Activated T-helper 1 cell treated with anti-CD3 and anti-CD28 coated beads, Interleukin-12 subunit alpha, Interleukin-12 subunit beta, Interleukin-2, Interleukin-4 antibody, amounts not matched to agents 30 ng/mL and 10 ng/mL and 1 ng/mL, durations not matched to agents 14 hours and 24 hours and 36 hours (primary cell): ENCODE data around the gene LAMTOR5. TPM values are rescaled to one million over a fixed set of nuclear protein-coding genes. Genes with fewer than 3 reads are reported as not detected.
A peak's percentile ranks its signal among the peaks of the same experiment; 100 is the strongest.

Experiments
- DNase-seq: peaks from one replicate; pipeline ENCODE4 v3.0.0; 2021; ENCODE audit warnings: low spot score
- H3K27ac Mint-ChIP-seq: one replicate; pipeline ENCODE4 v1.8.0; 2021; ENCODE audit warnings: mild to moderate bottlenecking, mixed read lengths
- H3K27me3 Mint-ChIP-seq: one replicate; pipeline ENCODE4 v1.8.0; 2022; ENCODE audit warnings: mild to moderate bottlenecking, moderate library complexity, mixed read lengths; ENCODE audit not compliant: insufficient read depth
- H3K36me3 Mint-ChIP-seq: one replicate; pipeline ENCODE4 v1.8.0; 2021; ENCODE audit warnings: low read depth, mixed read lengths
- H3K4me1 Mint-ChIP-seq: one replicate; pipeline ENCODE4 v1.8.0; 2021; ENCODE audit warnings: low read depth, mixed read lengths
- H3K4me3 Mint-ChIP-seq: one replicate; pipeline ENCODE4 v1.8.0; 2021; ENCODE audit warnings: mild to moderate bottlenecking, moderate library complexity, mixed read lengths
- H3K9me3 Mint-ChIP-seq: one replicate; pipeline ENCODE4 v1.8.0; 2021; ENCODE audit warnings: mixed read lengths
- intact Hi-C: fragments of 100-400 bp; cut with micrococcal nuclease; formaldehyde crosslinking; loops from one replicate; pipeline ENCODE4 v1.15.1; 2024
- total RNA-seq: library from RNA; stranded (reverse); gene quantifications from 2 replicates; pipeline ENCODE4 v1.2.3, GENCODE V29; 2022

Gene LAMTOR5
- total RNA-seq, 1 donor from 2014 or later, result 163 TPM

- intact Hi-C loops, result no loop called here
- Mint-ChIP-seq H3K36me3 (peaks cover 18% of the 10 kb centered on the region), H3K27me3 (no peaks in the 10 kb centered on the region), H3K9me3 (no peaks in the 10 kb centered on the region), H3K27ac (no peak overlapping the region), H3K4me1 (no peaks in the 10 kb centered on the region), H3K4me3 (no peak overlapping the region)
- no peak for DNase-seq
Measured at GRCh38 chr1:110394493-110394820, 13.0 kb downstream of the LAMTOR5 start.

DNA sequence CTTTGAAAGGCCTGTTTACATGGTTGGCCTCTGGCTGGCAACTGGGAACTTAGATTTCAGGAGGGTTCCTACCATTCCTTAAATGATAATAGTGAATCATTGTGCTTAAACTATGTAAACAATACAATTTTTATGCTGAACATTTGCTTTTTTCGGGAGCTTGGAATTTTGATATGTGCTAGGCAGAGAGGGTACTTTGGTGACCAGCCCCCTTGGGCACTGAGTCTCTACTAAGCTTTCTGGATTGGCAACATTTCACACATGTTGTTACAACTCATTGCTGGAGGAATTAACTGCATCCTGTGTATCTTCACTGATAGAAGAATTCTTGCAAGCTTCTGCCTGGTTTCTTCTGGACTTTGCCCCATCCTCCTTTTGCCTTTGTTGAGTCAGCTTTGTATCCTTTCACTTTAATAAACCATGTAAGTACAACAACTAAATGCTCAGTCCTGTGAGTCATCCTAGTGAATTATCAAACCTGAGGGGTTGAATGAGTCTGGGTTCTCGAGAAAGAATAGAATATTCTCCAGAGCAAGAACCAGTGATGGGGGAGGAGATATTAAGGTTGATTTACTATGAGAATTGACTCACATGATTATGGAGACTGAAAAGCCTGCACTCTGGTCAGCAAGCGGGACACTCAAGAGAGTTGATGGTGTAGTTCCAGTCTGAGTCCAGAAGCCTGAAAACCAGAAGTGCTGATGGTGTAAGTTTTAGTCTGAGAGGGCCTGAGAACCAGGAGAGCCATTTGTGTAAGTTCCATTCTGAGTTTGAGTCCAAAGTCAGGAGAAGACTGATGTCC lies 13.6 kb downstream of the LAMTOR5 start:
- H3K27ac Mint-ChIP-seq, result no peak overlapping the region
- H3K27me3 Mint-ChIP-seq, result no peaks in the 10 kb centered on the region
- no peaks in the 10 kb centered on the region for H3K9me3 Mint-ChIP-seq
- no peak for DNase-seq
- no peak overlapping the region for H3K4me3 Mint-ChIP-seq
- H3K36me3 Mint-ChIP-seq, result peaks cover 18% of the 10 kb centered on the region
- intact Hi-C loops, result no loop called here
- no peaks in the 10 kb centered on the region for H3K4me1 Mint-ChIP-seq

GRCh38 chr1:110393286-110393685 lies 14.2 kb downstream of the LAMTOR5 start:
- Mint-ChIP-seq H3K27me3 (no peaks in the 10 kb centered on the region), H3K4me3 (no peak overlapping the region)

GRCh38 chr1:110390692-110391245 lies 16.7 kb downstream of the LAMTOR5 start, which contains the start of gene SLC16A4:
Gene SLC16A4, minus strand, starts transcription at chr1:110391026. Its CDS starts 1,703 bp downstream, at chr1:110389323.
- Mint-ChIP-seq H3K4me1 (peaks cover 6% of the 10 kb centered on the region), H3K36me3 (peaks cover 21% of the 10 kb centered on the region), H3K27me3 (no peaks in the 10 kb centered on the region), H3K4me3 (no peak within 1 kb of the TSS), H3K27ac (no peak within 1 kb of the TSS), H3K9me3 (no peaks in the 10 kb centered on the region)
- no peak for DNase-seq
- intact Hi-C loops, result no loop called here

More at GRCh38 chr1:110393286-110393685, 14.2 kb downstream of the LAMTOR5 start:
- Mint-ChIP-seq H3K4me1 (no peaks in the 10 kb centered on the region), H3K9me3 (no peaks in the 10 kb centered on the region), H3K27ac (no peak overlapping the region), H3K36me3 (peaks cover 16% of the 10 kb centered on the region)
- intact Hi-C loops, result no loop called here
- DNase-seq, result no peak

DNA sequence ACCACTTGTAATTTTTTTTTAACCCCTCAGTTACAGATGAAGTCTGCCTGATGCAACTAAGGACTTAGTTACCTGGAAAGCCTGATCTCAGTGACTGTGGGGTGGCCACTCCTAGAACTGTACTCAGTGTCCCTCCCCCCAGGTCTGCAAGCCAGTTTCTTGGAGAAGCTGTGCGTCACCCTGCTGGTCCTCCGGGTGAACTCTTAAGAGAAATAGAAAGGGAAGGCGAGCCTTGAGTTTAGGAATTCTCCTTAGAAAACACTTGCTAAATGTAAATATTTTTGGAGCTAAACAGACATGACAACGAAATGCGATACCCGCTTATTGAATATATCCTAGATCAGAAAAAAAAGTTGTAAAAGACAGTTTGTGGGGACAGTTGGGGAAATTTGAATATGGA lies 17.4 kb downstream of the LAMTOR5 start:
- H3K4me3 Mint-ChIP-seq, result no peak overlapping the region
- H3K27ac Mint-ChIP-seq, result no peak overlapping the region
- H3K27me3 Mint-ChIP-seq, result no peaks in the 10 kb centered on the region
- no peak for DNase-seq
- H3K4me1 Mint-ChIP-seq, result peaks cover 6% of the 10 kb centered on the region
- H3K9me3 Mint-ChIP-seq, result no peaks in the 10 kb centered on the region
- H3K36me3 Mint-ChIP-seq, result peaks cover 20% of the 10 kb centered on the region
- intact Hi-C loops, result no loop called here

GRCh38 chr1:110387048-110387754 lies 20.3 kb downstream of the LAMTOR5 start:
- Mint-ChIP-seq H3K9me3 (no peaks in the 10 kb centered on the region), H3K27ac (peak overlapping the region; percentile 77), H3K36me3 (peaks cover 15% of the 10 kb centered on the region), H3K4me3 (no peak overlapping the region), H3K27me3 (no peaks in the 10 kb centered on the region), H3K4me1 (peaks cover 21% of the 10 kb centered on the region)
- DNase-seq, result no peak
- intact Hi-C loops, result loop anchor here (5.0 kb wide), 1 partner anchor 40 kb away; no protein-coding TSS in a partner anchor

GRCh38 chr1:110385369-110385768 lies 22.1 kb downstream of the LAMTOR5 start:
- Mint-ChIP-seq H3K9me3 (no peaks in the 10 kb centered on the region), H3K36me3 (peaks cover 25% of the 10 kb centered on the region), H3K4me1 (peaks cover 21% of the 10 kb centered on the region), H3K27me3 (no peaks in the 10 kb centered on the region), H3K27ac (no peak overlapping the region), H3K4me3 (no peak overlapping the region)
- no peak for DNase-seq
- intact Hi-C loops, result loop anchor here (5.0 kb wide), 1 partner anchor 38 kb away; no protein-coding TSS in a partner anchor

DNA sequence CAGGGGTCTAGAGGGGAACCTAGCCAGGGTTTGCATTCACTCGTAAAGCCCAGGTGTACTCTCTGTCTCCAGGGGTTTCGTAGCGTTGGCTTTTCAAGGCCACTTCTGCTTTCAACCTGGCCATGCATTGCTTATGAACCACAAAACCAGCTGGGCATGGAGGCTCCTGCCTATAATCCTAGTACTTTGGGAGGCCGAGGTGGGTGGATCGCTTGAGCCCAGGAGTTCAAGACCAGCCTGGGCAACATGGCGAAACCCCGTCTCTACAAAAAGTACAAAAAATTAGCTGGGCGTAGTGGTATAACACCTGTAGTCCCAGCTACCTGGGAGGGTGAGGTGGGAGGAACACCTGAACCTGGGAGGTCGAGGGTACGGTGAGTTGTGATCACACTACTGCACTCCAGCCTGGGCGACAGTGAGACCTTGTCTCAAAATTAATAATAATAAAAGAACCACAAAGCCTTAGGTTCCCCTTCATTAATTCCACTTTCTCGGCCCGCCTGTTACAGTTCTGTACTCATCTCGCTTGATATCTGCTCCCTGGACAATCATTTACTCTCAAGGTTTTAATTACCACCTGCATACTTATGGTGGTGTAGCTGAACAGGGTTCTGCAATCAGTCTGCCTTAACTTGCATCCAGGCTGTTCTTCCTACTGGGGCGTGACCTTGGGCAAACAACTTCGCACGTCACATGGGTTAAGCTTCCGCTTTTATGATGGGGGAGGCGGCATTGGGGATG lies 22.7 kb downstream of the LAMTOR5 start:
- H3K4me3 Mint-ChIP-seq, result no peak overlapping the region
- no peak overlapping the region for H3K27ac Mint-ChIP-seq
- H3K36me3 Mint-ChIP-seq, result peaks cover 29% of the 10 kb centered on the region
- intact Hi-C loops, result loop anchor here (5.0 kb wide), 1 partner anchor 37 kb away; no protein-coding TSS in a partner anchor
- no peaks in the 10 kb centered on the region for H3K27me3 Mint-ChIP-seq
- H3K9me3 Mint-ChIP-seq, result no peaks in the 10 kb centered on the region
- H3K4me1 Mint-ChIP-seq, result peaks cover 21% of the 10 kb centered on the region
- DNase-seq, result no peak

DNA sequence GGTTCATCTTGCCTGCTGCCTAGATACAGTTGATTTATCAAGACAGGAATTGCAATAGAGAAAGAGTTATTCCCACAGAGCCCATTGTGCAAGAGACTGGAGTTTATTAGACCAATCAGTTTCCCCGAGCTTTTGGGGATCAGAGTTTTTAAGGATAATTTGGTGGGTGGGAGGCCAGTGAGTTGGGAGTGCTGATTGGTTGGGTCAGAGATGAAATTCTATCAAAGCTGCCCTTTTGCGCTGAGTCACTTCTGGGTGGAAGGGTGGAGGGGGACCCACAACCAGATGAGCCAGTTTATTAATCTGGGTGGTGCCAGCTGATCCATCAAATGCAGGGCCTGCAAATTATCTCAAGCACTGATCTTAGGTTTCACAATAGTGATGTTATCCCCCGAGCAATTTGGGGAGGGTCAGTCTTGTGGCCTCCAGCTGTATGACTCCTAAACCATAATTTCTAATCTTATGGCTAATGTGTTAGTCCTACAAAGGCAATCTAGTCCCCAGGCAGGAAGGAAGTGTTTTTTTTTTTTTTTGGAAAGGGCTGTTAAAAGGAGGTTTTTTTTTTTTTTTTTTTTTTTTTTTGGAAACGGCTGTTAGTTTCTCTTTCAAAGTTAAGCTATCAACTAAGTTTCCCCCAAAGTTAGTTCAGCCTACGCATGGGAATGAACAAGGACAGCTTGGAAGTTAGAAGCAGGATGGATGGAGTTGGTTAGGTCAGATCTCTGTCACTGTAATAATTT lies 24.1 kb downstream of the LAMTOR5 start:
- peaks cover 21% of the 10 kb centered on the region for H3K4me1 Mint-ChIP-seq
- DNase-seq, result no peak
- intact Hi-C loops, result no loop called here
- H3K27ac Mint-ChIP-seq, result peak overlapping the region; percentile 75
- no peaks in the 10 kb centered on the region for H3K9me3 Mint-ChIP-seq
- no peaks in the 10 kb centered on the region for H3K27me3 Mint-ChIP-seq
- peaks cover 38% of the 10 kb centered on the region for H3K36me3 Mint-ChIP-seq
- H3K4me3 Mint-ChIP-seq, result peak overlapping the region; percentile 72

GRCh38 chr1:110380672-110381283 lies 26.7 kb downstream of the LAMTOR5 start:
- no peak for DNase-seq
- Mint-ChIP-seq H3K27ac (no peak overlapping the region), H3K4me3 (no peak overlapping the region), H3K36me3 (peaks cover 44% of the 10 kb centered on the region), H3K9me3 (no peaks in the 10 kb centered on the region), H3K4me1 (peaks cover 15% of the 10 kb centered on the region), H3K27me3 (no peaks in the 10 kb centered on the region)
- intact Hi-C loops, result no loop called here

- DNase-seq, result no peak
- Mint-ChIP-seq H3K9me3 (no peaks in the 10 kb centered on the region), H3K27ac (no peak overlapping the region), H3K4me1 (peaks cover 8% of the 10 kb centered on the region), H3K27me3 (no peaks in the 10 kb centered on the region), H3K4me3 (no peak overlapping the region), H3K36me3 (peaks cover 31% of the 10 kb centered on the region)
- intact Hi-C loops, result no loop called here
Measured at GRCh38 chr1:110375490-110375889, 32.0 kb downstream of the LAMTOR5 start.

- Mint-ChIP-seq H3K9me3 (no peaks in the 10 kb centered on the region), H3K4me3 (no peak overlapping the region), H3K27me3 (no peaks in the 10 kb centered on the region), H3K36me3 (peaks cover 15% of the 10 kb centered on the region), H3K4me1 (peaks cover 12% of the 10 kb centered on the region), H3K27ac (peak overlapping the region; percentile 32)
- no peak for DNase-seq
- intact Hi-C loops, result no loop called here
Measured at GRCh38 chr1:110370827-110371226, 36.7 kb downstream of the LAMTOR5 start.
